Pancreas (tissue), 10 donors: Measurements from ENCODE around the gene IRF9. TPM values are rescaled to one million over a fixed set of nuclear protein-coding genes. Genes with fewer than 3 reads are reported as not detected.

ENCODE experiments used
- ATAC-seq, 4 donors: fragments of 200-7000 bp; cut with Tn5 transposase; one replicate each; pipeline versions ENCODE4 v1.8.0 to v1.9.1; 2020; ENCODE audit warnings: mild to moderate bottlenecking in 4 of 4, moderate library complexity in 4 of 4
- DNase-seq, 6 donors: peaks; one replicate each; pipeline ENCODE4 v3.0.0-alpha.2; 2020
- FAIRE-seq: peaks from 2 replicates; lab custom pipeline; 2012; peaks lifted over from hg19 to GRCh38; lab: Jason Lieb, UNC
- H3K27ac ChIP-seq, 4 donors: fragments of 200-600 bp; sonication (generic); 1 replicate in 3 of 4; 2 replicates in 1 of 4; pipeline versions ENCODE4 v1.5.0 to v1.8.0; 2020
- H3K27me3 ChIP-seq, 4 donors: fragments of 200-600 bp; one replicate each; pipeline ENCODE4 v1.8.0; 2021
- H3K36me3 ChIP-seq, 3 donors: fragments of 200-600 bp; sonication (generic) in 1 of 3; one replicate each; pipeline versions ENCODE4 v1.5.0 to v1.8.0; 2020 to 2021
- H3K4me1 ChIP-seq, 3 donors: fragments of 200-600 bp; one replicate each; pipeline ENCODE4 v1.8.0; 2021
- H3K4me3 ChIP-seq, 4 donors: fragments of 200-600 bp; sonication (generic) in 2 of 4; one replicate each; pipeline versions ENCODE4 v1.5.0 to v1.8.0; 2020 to 2021
- H3K9me3 ChIP-seq, 4 donors: fragments of 200-600 bp; one replicate each; pipeline ENCODE4 v1.8.0; 2021
- CTCF ChIP-seq, 4 donors: fragments of 200-600 bp; sonication (generic) in 3 of 4; IDR thresholded peaks; one replicate each; pipeline versions ENCODE4 v1.5.0 to v1.8.0; 2021; ENCODE audit warnings: antibody characterized with exemption in 4 of 4
- WGBS, 2 donors: extraction: QIAGEN DNeasy Blood & Tissue Kit; methylation state at CpG; one replicate each; pipeline ENCODE4 v1.1.7; 2013; 5-methylcytosine and 5-hydroxymethylcytosine counted together
- intact Hi-C, 3 donors: fragments of 100-400 bp; cut with DNase I; formaldehyde crosslinking; loops; one replicate each; pipeline versions ENCODE4 v1.11.1 to v1.14.2; 2022
- polyA plus RNA-seq, 2 donors: library from polyadenylated mRNA; stranded (reverse); fragments of 200-250 nt; gene quantifications; one replicate each; pipeline ENCODE4 v1.2.3, GENCODE V29; 2013
- total RNA-seq, 6 donors: library from RNA; stranded (reverse); fragmentation: NEBNext Ultra II Directional in 4 of 6; extraction: Animal tissue kit (Norgen Biotek cat#: 25700) in 4 of 6; gene quantifications; one replicate each; pipeline versions ENCODE4 v1.2.1 to v1.2.4, GENCODE V29; 2021 to 2023
- donor health status: healthy with polysubstance abuse.
- donor health status: DM: no; HTN: no; CAD: no; lungs with moderate emphysema.
- donor health status: DM: no; HTN: no; CAD: no.
- donor health status: control.
- donor health status: control.
- donor health status: Bipolar disorder and iron deficiency.
- donor health status: DM: yes; HTN: yes; CAD: no.
- donor health status: DM: no; HTN: no; CAD: no.
- donor health status: DM: no; HTN: no; CAD: no.
- donor health status: DM: yes; HTN: yes; CAD: no.

IRF9 gene
- total and polyA plus RNA-seq, 8 donors = 20.3 to 60.8 (median 37.3) TPM

GRCh38 chr14:24114532-24115421 lies 46.3 kb upstream of the IRF9 start, which contains the start of the genes DCAF11 and NRL:
TSS of gene DCAF11 (plus strand) at chr14:24114777. CDS start at chr14:24115595, 818 bp downstream.
TSS of gene NRL (minus strand) at chr14:24114949. CDS start at chr14:24082848, 32,101 bp downstream.
- DNase-seq (peak; percentile 97 to 99 (median 99)), FAIRE-seq (peak; percentile 95), ATAC-seq (peak; percentile 85 to 92 (median 86))
- 0% methylated on average over 64 to 65 of the region's 65 CpGs for WGBS, 2 donors
- H3K27ac ChIP-seq = peak within 1 kb of the TSS; percentile 92 to 100 (median 98)
- H3K4me1 ChIP-seq = peaks cover 0 to 31% (median 10%) of the 10 kb centered on the region in 3 donors
- H3K27me3 ChIP-seq = no peaks in the 10 kb centered on the region
- H3K9me3 ChIP-seq = no peaks in the 10 kb centered on the region
- H3K4me3 ChIP-seq = peak within 1 kb of the TSS; percentile 44 to 74 (median 56)
- H3K36me3 ChIP-seq = peaks cover 4 to 27% (median 22%) of the 10 kb centered on the region in 3 donors
- intact Hi-C loops = no loop called here
- TF ChIP-seq CTCF (IDR thresholded peaks at IDR 0.05) = no peak

- DNase-seq = peak in 1 of 6 donors; percentile 56
- Histone ChIP-seq H3K4me1 (peaks cover 0 to 25% (median 6%) of the 10 kb centered on the region in 3 donors), H3K36me3 (peaks cover 4 to 33% (median 28%) of the 10 kb centered on the region in 3 donors), H3K27me3 (no peaks in the 10 kb centered on the region), H3K9me3 (no peaks in the 10 kb centered on the region), H3K27ac (peak overlapping the region; percentile 92 to 100 (median 98)), H3K4me3 (peak overlapping the region; percentile 44 to 74 (median 56))
- no peak for ATAC-seq
- WGBS, 2 donors = 0 to 1% methylated on average over 14 of the region's 14 CpGs
- no peak for TF ChIP-seq CTCF (IDR thresholded peaks at IDR 0.05)
- intact Hi-C loops = no loop called here
- FAIRE-seq = no peak
Measured at GRCh38 chr14:24115422-24116127, 45.5 kb upstream of the IRF9 start.

- Histone ChIP-seq H3K27me3 (no peaks in the 10 kb centered on the region), H3K27ac (peak overlapping the region in 2 of 4 donors; percentile 96 to 99), H3K36me3 (peaks cover 4 to 40% (median 34%) of the 10 kb centered on the region in 3 donors), H3K4me3 (peak overlapping the region in 3 of 4 donors; percentile 44 to 61 (median 52)), H3K9me3 (no peaks in the 10 kb centered on the region), H3K4me1 (peaks cover 0 to 19% (median 0%) of the 10 kb centered on the region in 3 donors)
- intact Hi-C loops = no loop called here
- no peak for TF ChIP-seq CTCF (IDR thresholded peaks at IDR 0.05)
- FAIRE-seq = no peak
- WGBS, 2 donors = 23 to 28% methylated on average over 6 of the region's 6 CpGs
- ATAC-seq = no peak
- peak in 1 of 6 donors; percentile 21 for DNase-seq
Measured at GRCh38 chr14:24116128-24116814, 44.8 kb upstream of the IRF9 start.

- no peaks in the 10 kb centered on the region for H3K27me3 ChIP-seq
- no peak for TF ChIP-seq CTCF (IDR thresholded peaks at IDR 0.05)
- H3K9me3 ChIP-seq = no peaks in the 10 kb centered on the region
- ATAC-seq (no peak), FAIRE-seq (no peak), DNase-seq (peak in 5 of 6 donors; percentile 49 to 82 (median 64))
- peaks cover 4 to 48% (median 43%) of the 10 kb centered on the region in 3 donors for H3K36me3 ChIP-seq
- intact Hi-C loops = no loop called here
- peaks cover 0 to 19% (median 0%) of the 10 kb centered on the region in 3 donors for H3K4me1 ChIP-seq
- peak overlapping the region in 2 of 4 donors; percentile 52 to 61 for H3K4me3 ChIP-seq
- 41 to 42% methylated on average over 6 of the region's 6 CpGs for WGBS, 2 donors
- H3K27ac ChIP-seq = no peak overlapping the region
Measured at GRCh38 chr14:24117179-24117578, 43.9 kb upstream of the IRF9 start.
